Ishikawa (cell line): ENCODE data around the gene MAP3K7.

Experiments used
- RAD21 ChIP-seq: IDR thresholded peaks from 2 replicates; pipeline ENCODE4 v1.6.1; 2012; ENCODE audit warnings: low read depth
- TAF1 ChIP-seq: IDR thresholded peaks from 2 replicates; pipeline ENCODE4 v1.6.1; 2012; ENCODE audit warnings: low read depth, mild to moderate bottlenecking
- TCF12 ChIP-seq: IDR thresholded peaks from 2 replicates; pipeline ENCODE4 v1.6.1; 2012; ENCODE audit warnings: low read depth
- YY1 ChIP-seq: IDR thresholded peaks from 2 replicates; pipeline ENCODE4 v1.6.1; 2012; ENCODE audit warnings: low read depth
- ZBTB7A ChIP-seq: IDR thresholded peaks from 2 replicates; pipeline ENCODE4 v1.6.1; 2012; ENCODE audit warnings: low read depth
- TF ChIP-seq, protein P1 (sequence below): IDR thresholded peaks from 2 replicates; pipeline ENCODE4 v1.6.1; 2012
- TF ChIP-seq, protein P2 (sequence below): IDR thresholded peaks from 2 replicates; pipeline ENCODE4 v1.6.1; 2012; ENCODE audit warnings: low read depth, mild to moderate bottlenecking

DNA sequence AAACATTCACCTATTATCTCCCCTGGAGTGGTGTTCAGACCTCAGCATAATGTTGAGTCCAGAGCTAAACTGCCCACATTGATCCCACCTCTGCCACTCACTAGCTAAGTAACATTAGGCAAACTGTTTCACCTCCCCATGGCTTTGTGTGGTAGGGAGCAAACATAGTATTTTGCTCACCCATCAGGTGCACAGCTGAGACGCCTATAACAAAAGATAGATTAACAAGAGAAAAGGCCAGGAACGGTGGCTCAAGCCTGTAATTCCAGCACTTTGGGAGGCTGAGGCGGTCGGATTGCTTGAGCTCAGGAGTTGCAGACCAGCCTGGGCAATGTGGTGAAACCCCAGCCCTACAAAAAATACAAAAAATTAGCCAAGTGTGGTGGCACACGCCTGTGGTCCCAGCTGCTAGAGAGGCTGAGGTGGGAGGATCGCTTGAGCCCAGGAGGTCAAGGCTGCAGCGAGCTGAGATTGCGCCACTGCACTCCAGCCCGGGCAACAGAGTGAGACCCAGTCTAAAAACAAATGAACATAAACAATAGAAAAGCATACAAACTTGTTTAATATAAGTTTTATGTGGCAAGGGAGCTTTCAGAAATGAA is 91.6 kb downstream of the MAP3K7 start:
- TF ChIP-seq, protein P1, sequence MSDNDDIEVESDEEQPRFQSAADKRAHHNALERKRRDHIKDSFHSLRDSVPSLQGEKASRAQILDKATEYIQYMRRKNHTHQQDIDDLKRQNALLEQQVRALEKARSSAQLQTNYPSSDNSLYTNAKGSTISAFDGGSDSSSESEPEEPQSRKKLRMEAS: no peak
- TF ChIP-seq ZBTB7A (no peak), RAD21 (no peak), TCF12 (no peak), TAF1 (no peak), YY1 (no peak)
- TF ChIP-seq, protein P2, sequence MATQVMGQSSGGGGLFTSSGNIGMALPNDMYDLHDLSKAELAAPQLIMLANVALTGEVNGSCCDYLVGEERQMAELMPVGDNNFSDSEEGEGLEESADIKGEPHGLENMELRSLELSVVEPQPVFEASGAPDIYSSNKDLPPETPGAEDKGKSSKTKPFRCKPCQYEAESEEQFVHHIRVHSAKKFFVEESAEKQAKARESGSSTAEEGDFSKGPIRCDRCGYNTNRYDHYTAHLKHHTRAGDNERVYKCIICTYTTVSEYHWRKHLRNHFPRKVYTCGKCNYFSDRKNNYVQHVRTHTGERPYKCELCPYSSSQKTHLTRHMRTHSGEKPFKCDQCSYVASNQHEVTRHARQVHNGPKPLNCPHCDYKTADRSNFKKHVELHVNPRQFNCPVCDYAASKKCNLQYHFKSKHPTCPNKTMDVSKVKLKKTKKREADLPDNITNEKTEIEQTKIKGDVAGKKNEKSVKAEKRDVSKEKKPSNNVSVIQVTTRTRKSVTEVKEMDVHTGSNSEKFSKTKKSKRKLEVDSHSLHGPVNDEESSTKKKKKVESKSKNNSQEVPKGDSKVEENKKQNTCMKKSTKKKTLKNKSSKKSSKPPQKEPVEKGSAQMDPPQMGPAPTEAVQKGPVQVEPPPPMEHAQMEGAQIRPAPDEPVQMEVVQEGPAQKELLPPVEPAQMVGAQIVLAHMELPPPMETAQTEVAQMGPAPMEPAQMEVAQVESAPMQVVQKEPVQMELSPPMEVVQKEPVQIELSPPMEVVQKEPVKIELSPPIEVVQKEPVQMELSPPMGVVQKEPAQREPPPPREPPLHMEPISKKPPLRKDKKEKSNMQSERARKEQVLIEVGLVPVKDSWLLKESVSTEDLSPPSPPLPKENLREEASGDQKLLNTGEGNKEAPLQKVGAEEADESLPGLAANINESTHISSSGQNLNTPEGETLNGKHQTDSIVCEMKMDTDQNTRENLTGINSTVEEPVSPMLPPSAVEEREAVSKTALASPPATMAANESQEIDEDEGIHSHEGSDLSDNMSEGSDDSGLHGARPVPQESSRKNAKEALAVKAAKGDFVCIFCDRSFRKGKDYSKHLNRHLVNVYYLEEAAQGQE: no peak
